GM18867 (cell line): ENCODE measurements around the gene CPN2.
A peak's percentile ranks its signal among the peaks of the same experiment; 100 is the strongest.

ENCODE experiments used
- ATAC-seq: cut with Tn5 transposase; IDR thresholded peaks from one replicate; pipeline ENCODE4 v1.9.1; 2021; ENCODE audit warnings: mild to moderate bottlenecking, moderate library complexity; ENCODE audit not compliant: unreplicated experiment

CPN2 gene

GRCh38 chr3:194314388-194315068, 36.6 kb downstream of the CPN2 start:
- no peak for ATAC-seq

- no peak for ATAC-seq
These were observed 37.4 kb downstream of the CPN2 start for GRCh38 chr3:194313560-194314387.

GRCh38 chr3:194312743-194313281, 38.3 kb downstream of the CPN2 start:
- no peak for ATAC-seq

DNA sequence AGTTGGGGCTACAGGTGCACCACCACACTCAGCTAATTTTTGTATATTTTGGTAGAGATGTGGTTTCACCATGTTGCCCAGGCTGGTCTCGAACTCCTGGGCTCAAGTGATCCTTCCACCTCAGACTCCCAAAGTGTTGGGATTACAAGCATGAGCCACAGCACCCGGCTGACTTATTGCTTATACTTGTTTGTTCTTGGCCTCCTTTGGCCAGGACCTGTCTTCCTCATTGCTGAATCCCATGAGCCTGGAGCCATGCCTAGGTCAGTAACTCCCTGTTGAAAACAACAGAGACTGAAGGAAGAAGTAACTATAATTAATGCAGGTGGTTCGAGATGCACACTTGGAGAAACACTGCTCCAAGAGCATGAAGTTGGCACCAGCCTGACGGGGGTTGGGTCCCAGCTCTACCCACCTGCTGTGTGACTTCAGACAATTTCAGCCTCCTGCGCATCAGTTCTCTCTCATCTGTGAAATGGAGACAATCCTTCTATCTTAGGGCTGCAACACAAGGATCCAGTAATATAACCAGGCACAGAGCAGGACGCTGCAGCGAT, 38.9 kb downstream of the CPN2 start:
- ATAC-seq, result no peak

GRCh38 chr3:194311000-194311399, 40.1 kb downstream of the CPN2 start:
- ATAC-seq, result no peak

DNA sequence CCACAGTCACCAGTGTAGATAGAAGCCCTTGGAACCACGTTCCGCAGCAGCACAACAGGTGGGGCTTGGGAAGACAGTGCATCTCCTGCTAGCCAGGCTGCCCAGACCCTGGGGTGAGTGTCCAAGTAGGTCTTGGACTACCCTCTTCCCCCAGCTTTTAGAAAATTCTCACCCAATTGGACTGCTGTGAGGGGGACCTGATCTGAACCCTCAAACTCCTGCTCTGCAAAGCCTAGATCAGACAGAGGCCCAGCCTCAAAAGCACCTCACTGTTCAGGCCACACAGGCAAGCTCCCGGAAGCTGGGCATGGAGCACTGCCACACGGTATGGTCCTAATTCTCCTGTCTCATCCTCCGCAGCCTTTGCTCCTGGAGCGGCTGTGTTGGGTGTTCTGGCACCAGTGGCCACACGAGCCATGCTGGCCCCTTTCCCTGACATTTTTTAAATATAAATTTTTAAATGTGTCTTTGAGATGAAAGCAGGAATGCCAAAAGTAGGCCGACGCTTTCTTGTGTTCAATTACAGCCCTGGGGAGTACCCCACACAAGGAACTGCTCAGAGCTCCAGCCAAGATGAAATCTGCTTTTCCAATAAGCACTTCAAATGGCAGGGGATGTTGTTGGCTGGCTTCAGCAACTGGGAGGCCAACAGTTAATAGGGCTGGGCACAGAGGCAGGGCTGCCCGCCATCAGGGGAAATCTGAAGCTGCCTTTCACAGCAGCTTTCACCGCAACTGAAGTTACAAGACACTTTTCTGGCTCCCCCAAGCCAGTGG, 40.9 kb downstream of the CPN2 start:
- ATAC-seq, result no peak

GRCh38 chr3:194308601-194309449, 42.3 kb downstream of the CPN2 start:
- ATAC-seq, result no peak

- no peak for ATAC-seq
These were observed 43.3 kb downstream of the CPN2 start for GRCh38 chr3:194307849-194308248.

DNA sequence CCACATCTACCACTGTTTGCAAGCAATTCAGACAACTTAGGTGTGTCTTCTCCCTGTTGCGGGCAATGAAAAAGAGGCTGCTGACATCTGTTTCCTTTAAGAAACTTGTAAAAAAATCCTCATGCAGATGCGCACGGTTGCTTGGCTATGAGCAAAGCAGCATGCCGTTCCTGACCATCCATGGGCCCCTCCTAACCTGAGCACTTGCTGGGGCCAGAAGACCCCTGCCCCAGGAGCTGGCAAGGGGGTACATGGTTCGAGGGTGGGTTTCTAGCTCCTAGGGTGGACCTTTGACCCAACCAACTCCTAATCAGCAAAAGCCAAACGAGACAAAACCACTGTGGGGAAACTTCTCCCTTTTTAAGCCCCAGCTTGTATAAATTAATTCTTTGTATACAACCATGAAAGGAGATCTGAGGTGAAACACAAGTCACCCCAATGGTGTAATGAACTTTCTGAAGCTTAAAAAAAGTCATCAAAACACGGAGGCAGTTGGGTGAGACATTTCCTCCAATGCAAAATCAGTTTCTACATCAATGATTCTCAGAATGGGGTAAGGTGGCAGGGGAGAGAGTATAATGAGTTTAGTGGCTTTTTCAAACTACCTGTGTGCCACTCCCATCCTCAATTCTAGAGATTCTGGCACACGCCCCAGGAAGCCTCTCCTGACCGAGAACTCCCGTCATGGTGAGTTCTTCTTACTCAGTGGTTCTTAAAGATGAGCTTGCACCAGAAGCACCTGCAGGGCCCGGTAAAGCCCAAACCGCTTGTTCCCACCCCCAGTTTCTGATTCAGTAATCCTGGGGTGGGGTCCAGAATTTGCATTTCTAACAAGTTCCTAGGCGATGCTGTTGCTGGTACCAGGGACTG, 44.1 kb downstream of the CPN2 start:
- peak; percentile 55 for ATAC-seq

- peak; percentile 40 for ATAC-seq
These were observed 44.9 kb downstream of the CPN2 start for GRCh38 chr3:194306109-194306686.

GRCh38 chr3:194305356-194306108, 45.6 kb downstream of the CPN2 start:
- ATAC-seq, result no peak

GRCh38 chr3:194304186-194304917, 46.8 kb downstream of the CPN2 start:
- no peak for ATAC-seq

DNA sequence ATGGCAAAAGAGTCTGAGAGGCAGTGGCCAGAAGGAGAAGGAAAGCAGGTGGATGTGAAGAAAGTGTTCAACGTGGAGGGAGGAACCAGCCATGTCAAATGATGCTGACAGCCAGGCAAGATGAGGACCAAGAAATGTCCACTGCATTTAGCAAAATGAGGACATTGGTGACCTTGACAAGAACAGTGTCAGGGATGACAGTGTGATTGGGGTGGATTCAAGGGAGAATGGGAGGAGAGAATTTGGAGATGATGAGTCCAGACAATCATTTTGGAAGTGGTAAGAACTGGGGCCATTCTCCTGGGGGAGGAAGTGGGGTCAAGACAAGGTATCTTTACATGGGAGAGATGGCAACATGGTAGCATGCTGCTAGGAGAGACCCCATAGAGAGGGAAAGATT, 47.4 kb downstream of the CPN2 start:
- no peak for ATAC-seq

GRCh38 chr3:194301730-194302129, 49.4 kb downstream of the CPN2 start:
- no peak for ATAC-seq

GRCh38 chr3:194300936-194301335, 50.2 kb downstream of the CPN2 start:
- ATAC-seq, result no peak

GRCh38 chr3:194300382-194300758, 50.8 kb downstream of the CPN2 start:
- ATAC-seq, result no peak
